Erythroblast (primary cell): ENCODE results near the gene ZNF423.

Experiments
- GATA1 ChIP-seq: IDR thresholded peaks from 2 replicates; pipeline ENCODE4 v1.6.1; 2011; ENCODE audit warnings: low read depth, mild to moderate bottlenecking, control low read depth, low read length, moderate library complexity
- POLR2A ChIP-seq: IDR thresholded peaks from 2 replicates; pipeline ENCODE4 v1.6.1; 2011; ENCODE audit warnings: mild to moderate bottlenecking, low read length

DNA sequence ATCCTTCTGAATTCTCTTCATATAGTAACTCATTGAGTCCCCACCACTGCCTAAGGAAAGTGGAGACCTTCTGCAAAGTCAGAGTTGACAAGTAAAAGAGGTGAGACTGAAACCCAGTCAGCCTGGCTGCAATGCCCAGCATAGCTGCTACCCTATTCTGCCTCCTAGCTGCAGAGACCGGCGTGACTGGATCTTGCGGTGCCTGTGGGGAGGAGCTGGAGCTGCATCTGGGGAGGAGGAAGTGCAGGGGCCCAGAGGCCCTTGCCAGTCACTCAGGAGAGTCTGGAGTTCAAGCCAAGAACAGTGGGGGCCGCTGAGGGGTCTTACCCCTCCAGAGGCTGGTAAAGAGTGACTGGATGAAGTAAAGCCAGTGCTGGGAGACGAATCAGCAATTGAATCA, 35.0 kb upstream of the ZNF423 start:
- TF ChIP-seq POLR2A (no peak), GATA1 (no peak)
